ENCODE measurements around the gene KCTD4.

The KCTD4 gene

DNA sequence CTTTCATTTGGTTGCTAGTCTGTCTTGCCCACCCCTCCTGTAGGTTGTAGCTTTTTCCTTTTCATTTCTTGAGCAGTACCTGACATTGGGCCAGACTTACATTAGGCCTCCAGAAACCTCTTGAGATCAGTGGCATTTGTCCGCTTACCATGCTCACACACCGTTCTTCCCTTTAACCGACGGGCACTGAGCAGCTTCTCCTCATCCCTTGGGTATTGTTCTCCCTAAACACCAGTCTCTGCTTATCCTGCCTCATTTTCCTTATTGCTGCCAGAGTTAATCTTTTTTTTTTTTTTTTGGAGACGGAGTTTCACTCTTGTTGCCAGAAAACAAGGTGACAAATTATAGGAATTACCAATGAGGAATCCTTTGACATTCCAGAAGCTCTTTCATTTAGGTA, 27.2 kb upstream of the KCTD4 start:
- Histone ChIP-seq H3K27me3 (ENCODE audit: control insufficient read depth, insufficient read depth, low read length) (no peaks in the 10 kb centered on the region), H3K9me3 (ENCODE audit: control insufficient read depth, low read length) (no peaks in the 10 kb centered on the region), H3K4me1 (ENCODE audit: control insufficient read depth, insufficient read depth, low read length) (peaks cover 4% of the 10 kb centered on the region), H3K9ac (ENCODE audit: low read length) (no peak overlapping the region), H3K36me3 (ENCODE audit: control insufficient read depth, insufficient read depth, low read length) (no peaks in the 10 kb centered on the region), H3K4me3 (ENCODE audit: low read length) (no peak overlapping the region)

DNA sequence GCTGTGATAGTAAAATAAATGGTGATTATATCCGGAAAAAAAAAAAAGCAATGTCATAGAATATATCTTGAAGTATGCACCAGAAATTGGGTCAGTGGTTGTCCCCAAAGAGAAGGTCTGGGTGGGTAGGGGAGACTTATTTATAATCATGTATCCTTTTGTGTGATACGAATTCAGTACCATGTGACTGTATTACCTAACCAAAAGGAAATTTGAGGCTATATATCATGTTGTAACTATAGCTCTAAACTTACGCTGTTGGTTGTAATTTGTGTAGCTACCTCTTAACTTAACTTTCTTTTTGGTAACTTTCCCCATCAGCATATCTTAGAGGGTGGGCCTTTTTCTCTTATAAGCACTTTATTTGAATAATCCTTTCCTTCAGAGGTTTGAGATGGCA, 25.2 kb upstream of the KCTD4 start:
- no peak overlapping the region for H3K4me3 ChIP-seq (ENCODE audit: low read length)
- no peak overlapping the region for H3K9ac ChIP-seq (ENCODE audit: low read length)
- H3K27me3 ChIP-seq (ENCODE audit: control insufficient read depth, insufficient read depth, low read length): no peaks in the 10 kb centered on the region
- H3K36me3 ChIP-seq (ENCODE audit: control insufficient read depth, insufficient read depth, low read length): no peaks in the 10 kb centered on the region
- H3K4me1 ChIP-seq (ENCODE audit: control insufficient read depth, insufficient read depth, low read length): no peaks in the 10 kb centered on the region
- no peaks in the 10 kb centered on the region for H3K9me3 ChIP-seq (ENCODE audit: control insufficient read depth, low read length)

DNA sequence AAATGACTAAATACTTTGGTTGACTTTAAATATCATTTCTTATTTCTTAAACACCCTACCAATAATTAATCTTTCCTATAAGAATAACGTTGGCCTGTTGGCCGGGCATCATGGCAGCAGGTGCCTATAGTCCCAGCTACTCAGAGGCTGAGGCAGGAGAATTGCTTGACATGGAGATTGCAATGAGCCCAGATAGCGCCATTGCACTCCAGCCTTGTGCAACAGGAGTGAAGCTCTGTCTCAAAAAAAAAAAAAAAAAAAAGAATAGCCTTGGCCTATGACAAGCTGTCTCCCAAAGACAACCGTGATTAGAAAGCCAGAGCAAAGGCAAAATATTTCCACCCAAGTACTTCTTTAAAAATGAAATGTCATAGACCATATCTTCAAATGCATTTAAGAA, 24.5 kb upstream of the KCTD4 start:
- H3K9me3 ChIP-seq (ENCODE audit: control insufficient read depth, low read length): no peaks in the 10 kb centered on the region
- H3K27me3 ChIP-seq (ENCODE audit: control insufficient read depth, insufficient read depth, low read length): no peaks in the 10 kb centered on the region
- H3K4me3 ChIP-seq (ENCODE audit: low read length): no peak overlapping the region
- no peaks in the 10 kb centered on the region for H3K36me3 ChIP-seq (ENCODE audit: control insufficient read depth, insufficient read depth, low read length)
- H3K9ac ChIP-seq (ENCODE audit: low read length): no peak overlapping the region
- H3K4me1 ChIP-seq (ENCODE audit: control insufficient read depth, insufficient read depth, low read length): no peaks in the 10 kb centered on the region

- H3K4me1 ChIP-seq (ENCODE audit: control insufficient read depth, insufficient read depth, low read length): no peaks in the 10 kb centered on the region
- H3K27me3 ChIP-seq (ENCODE audit: control insufficient read depth, insufficient read depth, low read length): no peaks in the 10 kb centered on the region
- no peaks in the 10 kb centered on the region for H3K9me3 ChIP-seq (ENCODE audit: control insufficient read depth, low read length)
- no peak overlapping the region for H3K9ac ChIP-seq (ENCODE audit: low read length)
- H3K36me3 ChIP-seq (ENCODE audit: control insufficient read depth, insufficient read depth, low read length): no peaks in the 10 kb centered on the region
- no peak overlapping the region for H3K4me3 ChIP-seq (ENCODE audit: low read length)
These were observed 23.3 kb upstream of the KCTD4 start for GRCh38 chr13:45224176-45224575.

- no peaks in the 10 kb centered on the region for H3K27me3 ChIP-seq (ENCODE audit: control insufficient read depth, insufficient read depth, low read length)
- H3K4me1 ChIP-seq (ENCODE audit: control insufficient read depth, insufficient read depth, low read length): no peaks in the 10 kb centered on the region
- H3K9ac ChIP-seq (ENCODE audit: low read length): no peak overlapping the region
- H3K4me3 ChIP-seq (ENCODE audit: low read length): no peak overlapping the region
- H3K9me3 ChIP-seq (ENCODE audit: control insufficient read depth, low read length): no peaks in the 10 kb centered on the region
- no peaks in the 10 kb centered on the region for H3K36me3 ChIP-seq (ENCODE audit: control insufficient read depth, insufficient read depth, low read length)
These were observed 22.1 kb upstream of the KCTD4 start for GRCh38 chr13:45222919-45223318.

GRCh38 chr13:45222516-45222915, 21.7 kb upstream of the KCTD4 start:
- Histone ChIP-seq H3K9ac (ENCODE audit: low read length) (no peak overlapping the region), H3K36me3 (ENCODE audit: control insufficient read depth, insufficient read depth, low read length) (no peaks in the 10 kb centered on the region), H3K27me3 (ENCODE audit: control insufficient read depth, insufficient read depth, low read length) (no peaks in the 10 kb centered on the region), H3K4me1 (ENCODE audit: control insufficient read depth, insufficient read depth, low read length) (no peaks in the 10 kb centered on the region), H3K9me3 (ENCODE audit: control insufficient read depth, low read length) (no peaks in the 10 kb centered on the region), H3K4me3 (ENCODE audit: low read length) (no peak overlapping the region)

GRCh38 chr13:45220403-45220802, 19.6 kb upstream of the KCTD4 start:
- Histone ChIP-seq H3K9me3 (ENCODE audit: control insufficient read depth, low read length) (no peaks in the 10 kb centered on the region), H3K36me3 (ENCODE audit: control insufficient read depth, insufficient read depth, low read length) (no peaks in the 10 kb centered on the region), H3K4me1 (ENCODE audit: control insufficient read depth, insufficient read depth, low read length) (no peaks in the 10 kb centered on the region), H3K27me3 (ENCODE audit: control insufficient read depth, insufficient read depth, low read length) (no peaks in the 10 kb centered on the region), H3K4me3 (ENCODE audit: low read length) (no peak overlapping the region), H3K9ac (ENCODE audit: low read length) (no peak overlapping the region)

- H3K4me3 ChIP-seq (ENCODE audit: low read length): no peak overlapping the region
- no peak overlapping the region for H3K9ac ChIP-seq (ENCODE audit: low read length)
- H3K4me1 ChIP-seq (ENCODE audit: control insufficient read depth, insufficient read depth, low read length): no peaks in the 10 kb centered on the region
- no peaks in the 10 kb centered on the region for H3K36me3 ChIP-seq (ENCODE audit: control insufficient read depth, insufficient read depth, low read length)
- no peaks in the 10 kb centered on the region for H3K27me3 ChIP-seq (ENCODE audit: control insufficient read depth, insufficient read depth, low read length)
- no peaks in the 10 kb centered on the region for H3K9me3 ChIP-seq (ENCODE audit: control insufficient read depth, low read length)
These were observed 19.1 kb upstream of the KCTD4 start for GRCh38 chr13:45219938-45220375.

- no peak overlapping the region for H3K4me3 ChIP-seq (ENCODE audit: low read length)
- no peaks in the 10 kb centered on the region for H3K27me3 ChIP-seq (ENCODE audit: control insufficient read depth, insufficient read depth, low read length)
- H3K9ac ChIP-seq (ENCODE audit: low read length): no peak overlapping the region
These were observed 18.5 kb upstream of the KCTD4 start for GRCh38 chr13:45219123-45219891.

DNA sequence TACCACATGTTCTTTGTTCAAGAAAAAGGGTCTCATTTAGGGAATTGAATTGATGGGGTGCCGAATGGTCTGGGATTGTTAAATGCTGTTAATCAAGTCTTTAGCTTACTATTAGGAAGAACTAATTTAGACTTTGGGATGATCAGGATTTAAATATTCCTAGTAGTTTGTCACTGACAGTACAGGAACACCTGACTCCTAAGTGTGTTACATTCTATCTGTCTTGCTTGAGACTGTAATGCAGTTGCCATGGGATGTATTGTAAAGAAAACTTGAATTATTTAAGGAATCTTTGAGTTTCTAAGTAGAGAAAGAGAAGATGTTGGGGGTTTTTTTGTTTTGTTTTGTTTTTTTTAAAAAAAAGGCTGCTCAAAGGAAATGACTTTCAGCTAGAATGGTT, 17.8 kb upstream of the KCTD4 start:
- Histone ChIP-seq H3K27me3 (ENCODE audit: control insufficient read depth, insufficient read depth, low read length) (no peaks in the 10 kb centered on the region), H3K9me3 (ENCODE audit: control insufficient read depth, low read length) (no peaks in the 10 kb centered on the region), H3K4me3 (ENCODE audit: low read length) (no peak overlapping the region), H3K4me1 (ENCODE audit: control insufficient read depth, insufficient read depth, low read length) (no peaks in the 10 kb centered on the region), H3K36me3 (ENCODE audit: control insufficient read depth, insufficient read depth, low read length) (no peaks in the 10 kb centered on the region), H3K9ac (ENCODE audit: low read length) (no peak overlapping the region)

More at GRCh38 chr13:45219123-45219891, 18.5 kb upstream of the KCTD4 start:
- Histone ChIP-seq H3K9me3 (ENCODE audit: control insufficient read depth, low read length) (no peaks in the 10 kb centered on the region), H3K4me1 (ENCODE audit: control insufficient read depth, insufficient read depth, low read length) (no peaks in the 10 kb centered on the region), H3K36me3 (ENCODE audit: control insufficient read depth, insufficient read depth, low read length) (no peaks in the 10 kb centered on the region)

DNA sequence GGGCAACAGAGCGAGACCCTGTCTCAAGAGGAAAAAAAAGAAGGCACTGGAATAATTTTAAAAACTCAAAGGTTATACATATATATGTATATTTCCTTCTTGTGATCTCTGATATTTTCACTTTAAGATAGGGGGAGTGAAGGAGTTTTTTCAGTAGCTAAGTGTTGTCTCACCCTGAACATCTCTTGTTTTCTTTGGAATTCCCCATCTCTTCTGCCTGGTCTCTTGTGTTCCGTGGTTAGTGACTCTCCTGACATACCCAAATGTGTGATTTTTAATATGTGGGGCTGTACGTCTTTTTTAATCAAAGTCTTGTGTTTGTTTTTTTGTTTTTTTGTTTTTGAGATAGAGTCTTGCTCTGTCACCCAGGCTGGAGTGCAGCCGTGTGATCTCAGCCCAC, 15.3 kb upstream of the KCTD4 start:
- Histone ChIP-seq H3K9me3 (ENCODE audit: control insufficient read depth, low read length) (no peaks in the 10 kb centered on the region), H3K9ac (ENCODE audit: low read length) (no peak overlapping the region), H3K36me3 (ENCODE audit: control insufficient read depth, insufficient read depth, low read length) (no peaks in the 10 kb centered on the region), H3K4me1 (ENCODE audit: control insufficient read depth, insufficient read depth, low read length) (no peaks in the 10 kb centered on the region), H3K4me3 (ENCODE audit: low read length) (no peak overlapping the region), H3K27me3 (ENCODE audit: control insufficient read depth, insufficient read depth, low read length) (no peaks in the 10 kb centered on the region)

DNA sequence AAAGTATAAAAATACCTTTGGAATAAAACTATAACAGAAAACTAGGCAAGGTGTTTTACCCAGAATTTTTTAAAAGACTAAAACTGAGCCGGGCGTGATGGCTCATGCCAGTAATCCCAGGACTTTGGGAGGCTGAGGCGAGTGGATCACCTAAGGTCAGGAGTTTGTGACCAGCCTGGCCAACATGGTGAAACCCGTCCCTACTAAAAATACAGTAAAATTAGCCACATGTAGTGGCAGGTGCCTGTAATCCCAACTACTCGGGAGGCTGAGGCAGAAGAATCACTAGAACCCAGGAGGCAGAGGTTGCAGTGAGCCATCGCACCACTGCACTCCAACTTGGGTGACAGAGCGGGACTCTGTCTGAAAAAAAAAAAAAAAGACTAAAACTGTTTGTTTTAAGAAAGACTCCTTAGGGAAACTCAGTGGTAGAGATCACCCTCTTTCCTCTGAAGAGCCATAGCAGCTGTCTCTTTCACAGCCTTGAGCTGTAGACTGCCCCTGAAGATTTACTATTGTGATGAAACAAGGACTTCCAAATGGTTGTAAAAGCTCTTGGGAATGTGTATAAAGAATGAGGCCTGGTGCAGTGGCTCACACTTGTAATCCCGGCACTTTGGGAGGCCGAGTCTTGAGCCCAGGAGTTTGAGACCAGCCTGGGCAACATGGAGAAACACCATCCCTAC, 14.7 kb upstream of the KCTD4 start:
- Histone ChIP-seq H3K27me3 (ENCODE audit: control insufficient read depth, insufficient read depth, low read length) (no peaks in the 10 kb centered on the region), H3K36me3 (ENCODE audit: control insufficient read depth, insufficient read depth, low read length) (no peaks in the 10 kb centered on the region), H3K9me3 (ENCODE audit: control insufficient read depth, low read length) (no peaks in the 10 kb centered on the region), H3K9ac (ENCODE audit: low read length) (no peak overlapping the region), H3K4me3 (ENCODE audit: low read length) (no peak overlapping the region), H3K4me1 (ENCODE audit: control insufficient read depth, insufficient read depth, low read length) (no peaks in the 10 kb centered on the region)

Measured in mucosa of stomach (tissue), 1 donor.